ENCODE measurements around the gene KRT23. TPM values are rescaled to one million over a fixed set of nuclear protein-coding genes. Genes with fewer than 3 reads are reported as not detected.
A peak's percentile ranks its signal among the peaks of the same experiment; 100 is the strongest.

Gene KRT23
- total and polyA plus RNA-seq, 2 of the 13 experiments (the other 11 are each of a cell fraction or from before 2014, with no cell fraction given) = 24.7 to 51.1 TPM

GRCh38 chr17:40909351-40909750, 28.1 kb downstream of the KRT23 start (continued):
- TF ChIP-seq NFATC3 (CRISPR knock-in tag; IDR thresholded peaks at IDR 0.05) (no peak), ZSCAN9 (CRISPR knock-in tag; IDR thresholded peaks at IDR 0.05; ENCODE audit: borderline replicate concordance) (peak; percentile 88), FOXM1 (CRISPR knock-in tag; IDR thresholded peaks at IDR 0.05) (no peak), ZNF317 (CRISPR knock-in tag; IDR thresholded peaks at IDR 0.05) (no peak), KMT2B (CRISPR knock-in tag; IDR thresholded peaks at IDR 0.05) (no peak), BRD4 (CRISPR knock-in tag; IDR thresholded peaks at IDR 0.05) (no peak), BRCA1 (CRISPR knock-in tag; IDR thresholded peaks at IDR 0.05) (no peak), SALL2 (CRISPR knock-in tag; IDR thresholded peaks at IDR 0.05) (no peak), ZNF501 (CRISPR knock-in tag; IDR thresholded peaks at IDR 0.05) (peak; percentile 69; the same call in 1 of the 2 replicates), CCAR2 (optimal IDR thresholded peaks at IDR 0.05; ENCODE audit: low read depth, low read length) (no peak), ZBTB37 (CRISPR knock-in tag; IDR thresholded peaks at IDR 0.05) (no peak), PCBP2 (optimal IDR thresholded peaks at IDR 0.05; ENCODE audit: low read depth, low read length, poor library complexity, severe bottlenecking) (no peak), ERF (CRISPR knock-in tag; IDR thresholded peaks at IDR 0.05) (peak; percentile 60), ZNF512 (CRISPR knock-in tag; IDR thresholded peaks at IDR 0.05) (no peak), THAP9 (CRISPR knock-in tag; IDR thresholded peaks at IDR 0.05; ENCODE audit: borderline replicate concordance) (no peak), ZNF30 (CRISPR knock-in tag; IDR thresholded peaks at IDR 0.05) (no peak), BATF2 (CRISPR knock-in tag; IDR thresholded peaks at IDR 0.05) (no peak), MBNL3 (CRISPR knock-in tag; conservative IDR thresholded peaks at IDR 0.05) (no peak), NPAS2 (CRISPR knock-in tag; IDR thresholded peaks at IDR 0.05; ENCODE audit: borderline replicate concordance) (no peak), FOXP4 (CRISPR knock-in tag; IDR thresholded peaks at IDR 0.05) (no peak), DPF2 (CRISPR knock-in tag; IDR thresholded peaks at IDR 0.05; ENCODE audit: borderline replicate concordance, low read depth) (no peak), SUZ12 (IDR thresholded peaks at IDR 0.05; ENCODE audit: low read depth, low read length) (no peak), RARA (CRISPR knock-in tag; IDR thresholded peaks at IDR 0.05) (0 out of 2 replicates have a peak, but pooled peaks have one; percentile 9), NCOA1 (CRISPR knock-in tag; IDR thresholded peaks at IDR 0.05) (no peak), GABPB1 (CRISPR knock-in tag; IDR thresholded peaks at IDR 0.05) (no peak)
